ENCODE results near the gene LMO4.

The LMO4 gene

GRCh38 chr1:87362063-87362833 is 33.6 kb downstream of the LMO4 start:
- no peak for DNase-seq

GRCh38 chr1:87362834-87363426 is 34.2 kb downstream of the LMO4 start:
- no peak for DNase-seq

DNA sequence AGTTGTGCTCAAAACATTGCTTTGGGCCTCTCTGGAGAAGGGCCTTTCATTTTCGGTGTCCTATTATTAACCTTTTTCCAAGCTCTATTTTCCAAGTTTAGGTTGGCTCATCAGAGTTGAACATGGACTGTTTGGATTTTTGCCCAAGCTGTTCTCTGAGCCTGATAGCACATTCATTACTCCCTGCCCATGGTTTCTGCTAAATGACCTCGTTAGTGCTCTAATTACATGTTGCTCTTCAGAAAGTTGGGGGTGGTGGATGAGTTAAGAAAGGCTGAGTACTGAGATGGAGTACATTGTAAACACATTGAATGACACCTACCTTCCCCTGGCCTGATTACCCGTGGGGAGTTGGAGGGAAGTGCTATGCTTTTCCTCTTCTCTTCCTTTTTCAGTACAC is 38.9 kb downstream of the LMO4 start:
- DNase-seq, result no peak

DNA sequence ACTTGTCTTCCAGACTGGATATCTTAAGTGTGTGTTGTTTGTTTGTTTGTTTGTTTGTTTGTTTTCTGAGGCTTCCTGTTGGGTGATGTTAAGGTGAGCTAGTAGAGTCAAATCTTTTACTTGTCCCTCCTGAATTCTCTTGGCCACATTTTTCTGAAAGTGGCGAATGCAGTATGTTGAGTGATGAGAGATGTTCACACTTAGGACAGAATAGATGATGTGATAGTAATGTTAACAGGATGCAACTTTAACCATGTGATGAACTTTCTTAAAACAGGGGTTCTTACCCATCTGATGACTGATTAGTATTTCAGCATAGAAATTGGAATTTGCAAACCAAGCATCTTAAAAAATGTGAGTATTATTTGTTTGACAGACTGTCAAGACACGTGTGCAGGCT is 40.2 kb downstream of the LMO4 start:
- DNase-seq, result no peak

DNA sequence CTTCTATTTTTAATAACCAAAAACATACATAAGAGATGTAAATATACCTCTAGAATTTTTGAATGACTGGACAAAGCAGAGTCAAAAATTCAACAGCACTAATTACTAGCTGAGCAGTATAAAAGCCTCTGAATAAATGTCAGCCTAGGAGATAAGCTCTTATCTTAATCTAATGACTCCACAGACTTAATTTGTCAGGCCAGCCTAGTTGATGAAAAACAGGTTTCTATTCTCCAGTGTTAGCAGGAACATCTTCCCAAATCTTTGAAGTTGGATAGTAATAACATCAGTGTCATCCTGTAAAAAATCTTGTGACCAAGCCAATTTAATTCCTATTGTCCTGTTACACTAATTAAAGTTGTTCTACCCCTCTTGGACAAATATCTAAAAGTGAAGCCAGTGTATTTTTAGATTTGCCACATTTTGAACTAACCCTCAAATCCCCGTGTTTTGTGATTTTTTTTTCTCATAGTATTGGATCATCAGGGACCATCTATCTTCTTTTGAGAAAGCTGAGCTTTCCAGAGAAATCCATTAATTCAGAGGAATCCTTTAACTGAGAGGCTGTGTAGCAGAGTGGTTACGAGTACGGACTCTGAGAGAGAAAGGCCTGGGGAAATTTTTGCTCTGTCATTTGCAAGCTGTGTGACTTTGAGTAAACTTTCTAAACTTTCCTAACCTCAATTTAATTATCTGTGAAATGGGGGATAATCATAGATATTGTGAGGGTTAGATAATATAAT is 41.2 kb downstream of the LMO4 start:
- no peak for DNase-seq

DNA sequence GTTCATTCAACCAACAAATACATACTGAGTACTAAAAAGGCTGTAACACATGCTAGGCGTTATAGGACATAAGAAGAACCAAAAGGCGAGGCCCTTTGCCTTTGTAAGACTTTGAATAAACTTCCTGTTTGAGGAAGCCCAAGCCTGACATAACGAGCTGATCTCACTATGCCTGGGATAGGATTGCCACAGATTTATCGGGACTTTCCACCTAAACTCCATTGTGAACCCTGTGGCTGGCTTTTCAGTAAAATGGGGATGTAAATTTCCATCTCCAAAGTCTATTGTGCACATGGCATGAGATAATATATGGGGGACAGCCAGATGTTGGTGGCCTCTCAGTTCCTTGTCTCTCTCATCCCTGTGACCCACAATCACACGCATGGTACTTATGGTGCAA is 41.9 kb downstream of the LMO4 start:
- no peak for DNase-seq

DNA sequence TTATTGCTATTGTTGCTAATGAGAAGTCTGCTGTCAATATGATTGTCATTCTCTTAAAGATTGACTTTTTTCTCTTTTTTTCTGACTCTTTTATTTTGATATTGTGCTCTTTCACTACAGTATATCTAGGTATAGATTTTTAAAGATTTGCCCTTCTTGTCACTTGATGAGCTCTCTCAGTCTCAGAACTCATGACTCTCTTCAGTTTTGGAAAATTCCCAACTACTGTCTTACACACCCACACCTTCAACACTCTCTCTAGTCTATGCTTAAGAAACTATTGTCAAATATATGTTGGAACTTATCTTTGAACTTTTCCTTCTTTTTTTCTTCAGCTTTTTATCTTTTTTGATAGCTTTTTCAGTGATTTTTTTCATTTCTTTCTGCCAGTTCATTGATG is 50.6 kb downstream of the LMO4 start:
- DNase-seq, result no peak

GRCh38 chr1:87386217-87386790 is 57.6 kb downstream of the LMO4 start:
- DNase-seq, result no peak

GRCh38 chr1:87388411-87388810 is 59.7 kb downstream of the LMO4 start:
- DNase-seq, result no peak

- DNase-seq, result no peak
Observed at GRCh38 chr1:87389011-87389410, 60.3 kb downstream of the LMO4 start.

GRCh38 chr1:87389546-87389945 is 60.9 kb downstream of the LMO4 start:
- DNase-seq, result no peak

- no peak for DNase-seq
Observed at GRCh38 chr1:87392248-87393192, 63.8 kb downstream of the LMO4 start.

- DNase-seq, result no peak
Observed at GRCh38 chr1:87393445-87394085, 64.9 kb downstream of the LMO4 start.

DNA sequence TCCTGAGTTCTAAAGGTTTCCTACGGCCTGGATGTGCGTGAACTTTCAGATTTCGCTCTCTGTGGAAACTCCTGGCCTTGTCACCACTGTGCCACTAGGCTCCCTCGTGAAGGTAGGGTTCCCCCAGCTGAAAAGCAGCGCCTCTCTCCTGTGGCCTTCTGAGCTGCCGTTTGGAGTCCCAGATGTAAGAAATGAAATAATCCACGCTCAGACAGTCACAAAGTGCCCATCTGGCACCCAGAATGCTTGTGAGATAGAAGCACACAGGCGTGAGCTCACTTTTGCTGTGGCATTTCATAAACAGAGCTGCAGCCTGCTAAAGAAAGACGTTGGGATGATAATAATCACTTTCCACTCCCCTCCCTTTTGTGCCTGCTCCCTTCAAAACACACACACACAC is 65.8 kb downstream of the LMO4 start:
- peak; percentile 50 for DNase-seq

DNA sequence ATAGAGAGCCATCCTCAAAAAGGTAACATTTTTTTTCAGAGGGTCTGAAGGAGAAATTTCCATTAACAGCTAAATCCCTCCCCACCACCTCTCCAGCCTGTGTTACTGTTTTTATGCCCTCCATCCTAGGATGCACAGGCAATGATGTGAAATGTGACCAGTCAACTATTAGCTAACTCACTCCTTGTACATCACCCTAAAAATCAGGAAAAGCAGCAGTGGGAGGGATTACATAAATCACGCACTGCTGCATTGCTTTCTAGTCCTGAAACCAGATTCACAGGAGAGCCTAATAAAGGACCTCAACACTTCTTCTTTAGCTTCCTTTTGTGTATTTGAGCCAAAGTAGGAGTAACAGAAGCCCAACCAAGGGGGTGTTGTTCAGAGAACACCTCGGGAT is 66.3 kb downstream of the LMO4 start:
- DNase-seq, result no peak
